Epidermal melanocyte (primary cell): Measurements from ENCODE around the gene CEP290.
A peak's percentile ranks its signal among the peaks of the same experiment; 100 is the strongest.
"Not testable (repeated sequence)": the region's sequence is repeated elsewhere in the genome, so short reads cannot be mapped to it uniquely, and the experiment has no call there.

ENCODE experiments used
- DNase-seq: peaks from one replicate; pipeline ENCODE4 v3.0.0; 2011; ENCODE audit warnings: low spot score; ENCODE audit not compliant: insufficient read length

The CEP290 gene

DNA sequence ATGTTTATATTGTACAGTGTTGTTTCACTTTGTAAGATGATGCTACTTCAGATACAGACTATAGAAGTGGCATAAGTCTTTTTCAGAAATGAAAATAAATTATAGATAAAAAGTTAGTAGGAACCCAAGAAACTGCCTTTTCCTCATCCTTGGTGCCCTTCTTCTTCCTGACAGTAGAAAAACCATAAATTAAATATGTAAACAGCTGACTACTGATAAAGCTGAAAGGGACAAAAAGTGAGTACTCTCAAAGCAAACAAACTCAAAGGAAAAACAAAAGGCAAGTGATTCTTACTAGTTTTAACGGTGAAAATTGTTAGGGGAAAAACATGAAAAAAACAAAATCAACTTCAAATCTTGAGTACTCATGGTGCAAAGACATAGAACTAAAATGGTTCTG is 104.1 kb downstream of the CEP290 start:
- no peak for DNase-seq

DNA sequence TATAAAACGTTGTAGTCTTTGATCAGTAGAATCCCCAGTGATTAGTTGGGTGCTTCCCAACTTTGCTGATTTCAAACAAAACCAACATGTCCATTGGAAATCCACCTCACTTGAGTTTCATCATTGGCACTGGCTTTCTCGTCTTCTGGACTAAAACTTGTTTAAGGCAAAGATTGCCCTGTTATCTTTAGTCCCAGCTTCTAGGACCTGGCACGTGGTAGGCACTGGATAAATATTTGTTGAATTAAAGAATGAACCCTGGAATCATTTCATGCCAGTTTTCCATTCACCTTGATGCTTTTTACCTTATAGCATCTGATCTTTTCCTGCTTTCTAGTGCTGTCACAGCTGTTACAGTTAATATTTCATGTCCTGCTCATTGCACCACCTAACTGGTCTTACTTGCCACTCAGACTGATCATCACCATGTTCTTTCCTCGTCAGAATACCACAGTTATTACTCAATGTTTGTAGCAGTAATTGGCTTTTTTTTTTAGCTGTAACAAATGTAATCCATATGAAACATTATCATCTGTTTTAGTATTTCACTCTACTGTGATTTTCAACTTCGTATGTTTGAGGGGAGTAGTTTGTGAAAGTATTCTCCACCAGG is 105.4 kb downstream of the CEP290 start:
- DNase-seq, result no peak

DNA sequence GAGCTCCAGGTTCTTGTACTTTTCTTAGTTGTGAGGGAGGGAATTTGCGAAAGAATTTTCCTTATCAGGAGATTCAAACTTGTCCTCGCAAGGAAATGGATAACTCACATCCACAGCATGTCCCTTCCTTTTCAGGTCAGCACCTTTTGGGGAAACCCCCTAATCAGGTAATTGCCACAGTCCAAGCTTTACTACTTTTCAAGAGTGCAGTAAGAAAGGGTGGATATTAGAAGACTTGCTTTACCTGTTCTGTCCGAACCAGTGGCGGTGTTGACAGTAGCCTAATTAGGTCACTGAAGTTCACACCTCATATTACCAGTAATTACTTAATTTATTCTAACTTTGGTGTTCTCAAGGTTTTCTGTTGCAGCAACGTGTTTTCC is 106.0 kb downstream of the CEP290 start:
- no peak for DNase-seq

DNA sequence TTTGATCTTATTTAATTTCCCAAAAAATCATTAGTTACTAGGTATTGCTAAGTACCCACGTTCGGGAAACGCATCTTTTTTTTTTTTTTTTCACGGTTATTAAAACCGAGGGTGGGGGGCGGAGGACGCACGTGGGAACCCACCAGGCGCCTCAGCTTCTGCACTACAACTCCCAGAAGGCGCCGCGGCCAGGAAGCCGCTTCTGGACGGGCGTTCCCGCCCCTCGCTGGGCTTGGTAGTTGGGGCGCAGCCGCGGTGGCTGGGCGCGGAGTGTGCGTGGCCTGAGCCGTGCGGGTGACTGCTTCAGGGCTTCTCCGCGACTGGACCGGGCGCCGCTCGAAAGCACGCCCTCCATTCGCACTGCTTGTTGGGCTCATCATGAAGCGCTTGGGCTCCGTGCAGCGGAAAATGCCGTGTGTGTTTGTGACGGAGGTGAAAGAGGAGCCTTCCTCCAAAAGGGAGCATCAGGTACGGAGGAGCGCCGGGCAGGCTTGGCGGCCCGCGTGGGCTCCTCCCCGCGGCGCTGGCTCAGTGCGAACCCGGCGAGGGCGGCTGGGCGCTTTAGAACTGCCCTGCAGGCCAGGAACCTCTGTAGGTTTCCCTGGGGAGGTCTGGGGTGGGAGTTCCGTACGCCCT is 106.5 kb downstream of the CEP290 start:
- peak; percentile 67 for DNase-seq

DNA sequence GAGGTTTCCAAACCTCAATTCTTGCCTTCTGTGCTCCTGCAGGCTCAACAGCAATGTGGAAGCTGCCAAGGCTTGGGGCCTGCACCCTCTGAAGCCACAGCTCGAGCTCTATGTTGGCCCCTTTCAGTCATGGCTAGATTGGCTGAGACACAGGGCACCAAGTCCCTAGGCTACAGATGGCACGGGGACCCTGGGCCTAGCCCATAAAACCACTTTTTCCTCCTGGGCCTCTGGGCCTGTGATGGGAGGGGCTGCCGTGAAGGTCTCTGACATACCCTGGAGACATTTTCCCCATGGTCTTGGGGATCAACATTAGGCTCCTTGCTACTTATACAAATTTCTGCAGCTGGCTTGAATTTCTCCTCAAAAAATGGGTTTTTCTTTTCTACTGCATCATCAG is 110.7 kb downstream of the CEP290 start:
- not testable (repeated sequence) for DNase-seq

DNA sequence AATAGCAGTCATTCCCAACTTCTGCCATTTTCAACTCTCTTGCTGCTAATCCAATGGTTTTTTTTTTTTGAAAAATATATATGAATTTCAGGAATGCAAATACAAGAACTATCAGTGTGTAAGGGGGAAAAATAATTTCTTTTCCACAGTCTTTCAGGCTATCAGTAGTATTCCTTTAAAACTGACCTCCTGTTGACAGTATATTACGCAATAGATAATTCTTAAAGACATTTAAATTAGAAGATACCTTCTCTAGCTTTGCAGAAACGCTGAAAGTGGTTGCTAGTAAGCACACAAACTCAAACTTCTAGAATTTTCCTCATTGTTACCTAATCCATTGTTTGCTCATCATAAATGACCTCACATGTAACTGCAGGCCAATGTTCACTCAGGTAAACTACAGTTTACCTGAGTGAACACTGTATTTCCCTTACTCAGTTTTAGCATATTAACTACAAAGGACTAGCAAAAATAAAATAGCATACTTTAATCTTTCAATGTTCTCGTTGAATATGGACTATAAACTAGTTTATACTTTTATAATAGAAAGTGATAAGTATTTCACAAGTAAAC is 112.7 kb downstream of the CEP290 start, which contains the start of gene C12orf50:
TSS of gene C12orf50 (minus strand) at position 309 of the 573 bp plus-strand sequence. CDS start 2,439 bp downstream, outside the sequence.
- no peak for DNase-seq

DNA sequence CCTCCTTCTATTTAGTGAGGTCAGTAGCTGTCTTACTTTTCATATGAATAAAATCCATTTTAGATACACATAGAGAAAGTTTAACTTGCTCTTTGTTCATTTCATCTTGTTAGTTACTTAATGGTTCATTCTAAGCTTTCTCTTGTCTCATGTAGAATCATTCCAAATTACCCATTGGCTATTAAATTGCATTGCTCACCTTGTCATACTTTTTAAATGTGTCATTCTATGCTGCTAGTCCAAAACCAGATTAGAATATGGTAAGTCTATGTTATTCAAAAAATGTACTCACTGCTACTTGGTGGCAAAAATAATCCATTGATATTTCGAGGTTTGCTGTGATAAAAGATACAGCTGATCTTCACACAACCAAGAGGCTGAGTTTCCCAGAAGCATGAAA is 115.7 kb downstream of the CEP290 start:
- DNase-seq, result no peak

DNA sequence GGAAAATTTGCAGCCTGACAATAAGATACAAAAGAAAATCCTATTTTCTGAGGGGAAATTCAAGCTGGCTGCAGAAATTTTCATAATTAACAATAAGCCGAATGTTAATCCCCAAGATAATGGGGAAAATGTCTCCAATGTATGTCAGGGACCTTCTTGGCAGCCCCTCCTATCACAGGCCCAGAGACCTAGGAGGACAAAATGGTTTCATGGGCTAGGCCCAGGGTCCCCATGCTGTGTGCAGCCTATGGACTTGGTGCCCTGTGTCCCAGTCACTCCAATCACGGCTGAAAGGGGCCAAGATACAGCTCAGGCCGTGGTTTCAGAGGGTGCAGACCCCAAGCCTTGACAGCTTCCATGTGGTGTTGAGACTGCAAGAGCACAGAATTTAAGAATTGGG is 123.9 kb downstream of the CEP290 start:
- DNase-seq, result no peak

DNA sequence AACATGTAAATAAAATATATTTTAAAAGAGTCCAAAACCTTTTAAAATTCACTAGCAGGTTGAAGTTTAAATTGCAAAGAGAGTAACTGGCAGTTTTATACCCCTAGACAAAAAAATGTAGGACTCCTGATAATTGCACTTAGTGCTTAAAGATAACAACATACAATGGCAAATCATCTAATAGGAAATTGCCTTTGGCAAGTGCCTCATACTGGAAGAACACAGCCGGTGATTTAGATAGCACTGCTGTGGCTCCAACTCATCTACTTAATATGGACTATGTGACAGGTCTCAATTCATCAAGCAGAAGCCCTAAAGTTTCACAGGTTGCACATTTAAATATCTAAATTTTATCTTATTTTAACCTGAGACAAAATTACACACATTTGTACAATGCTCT is 126.1 kb downstream of the CEP290 start:
- no peak for DNase-seq

DNA sequence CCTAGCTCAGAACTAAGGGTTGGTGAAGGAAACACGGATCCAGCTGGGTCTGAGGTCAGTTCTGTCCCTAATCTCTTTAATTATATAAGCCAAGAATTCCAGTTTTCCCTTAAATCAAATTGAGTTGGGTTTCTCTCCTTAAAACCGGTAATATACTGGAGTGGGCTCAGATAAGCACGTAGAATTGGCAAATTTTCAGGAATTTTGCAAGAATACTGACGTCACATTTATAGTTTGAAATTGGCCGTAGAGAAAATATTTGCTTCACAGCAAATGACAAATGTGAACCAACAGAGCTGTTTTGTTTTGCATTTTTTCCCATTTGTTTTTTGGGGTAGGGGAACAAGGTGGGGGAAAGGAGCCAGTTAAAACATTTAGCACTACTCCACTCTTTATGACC is 130.1 kb downstream of the CEP290 start:
- no peak for DNase-seq

DNA sequence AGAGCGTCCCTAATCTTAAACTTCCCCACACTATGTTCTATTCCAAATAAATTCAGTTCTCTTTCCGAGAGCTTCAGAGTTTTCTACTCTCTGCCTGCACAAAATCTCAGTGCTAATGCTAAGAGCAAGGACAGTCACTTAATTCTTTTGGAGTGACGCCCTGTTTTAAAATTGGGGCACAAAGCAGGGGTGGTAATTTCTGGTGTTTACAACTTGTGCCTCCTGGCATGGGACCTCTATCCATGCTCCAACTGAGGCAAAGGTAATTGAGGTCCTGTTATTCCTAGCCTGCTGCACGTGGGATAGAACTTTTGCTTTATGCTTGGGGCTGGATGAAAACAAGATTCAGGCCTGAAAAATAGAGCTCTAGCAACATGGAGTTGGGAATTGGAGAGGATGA is 135.5 kb downstream of the CEP290 start:
- DNase-seq, result no peak

DNA sequence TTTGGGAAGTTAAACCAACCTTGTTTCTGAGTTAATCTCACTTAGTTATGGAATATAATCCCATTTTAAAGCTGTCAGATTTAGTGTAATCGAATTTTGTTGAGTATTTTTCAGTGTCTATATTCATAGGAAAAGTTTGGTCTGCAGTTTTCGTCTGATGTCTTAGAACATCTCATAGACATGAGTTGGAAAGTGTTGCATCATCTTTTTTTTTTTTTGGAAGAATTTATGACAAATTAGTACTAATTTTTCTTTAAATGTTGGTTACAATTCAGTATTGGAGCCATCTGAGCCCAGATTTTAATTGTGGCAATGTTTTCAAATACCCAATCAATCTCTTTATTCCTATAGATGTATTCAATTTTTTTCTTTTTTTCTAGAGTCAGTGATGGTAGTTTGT is 140.6 kb downstream of the CEP290 start:
- no peak for DNase-seq
